LNCAP (cell line): ENCODE data around the gene WIPF3.

Experiments
- TF ChIP-seq, protein P1 (sequence below): fragments of 450-650 bp; IDR thresholded peaks from 2 replicates; pipeline ENCODE4 v1.5.1; 2017; ENCODE audit warnings: mild to moderate bottlenecking

WIPF3 gene

DNA sequence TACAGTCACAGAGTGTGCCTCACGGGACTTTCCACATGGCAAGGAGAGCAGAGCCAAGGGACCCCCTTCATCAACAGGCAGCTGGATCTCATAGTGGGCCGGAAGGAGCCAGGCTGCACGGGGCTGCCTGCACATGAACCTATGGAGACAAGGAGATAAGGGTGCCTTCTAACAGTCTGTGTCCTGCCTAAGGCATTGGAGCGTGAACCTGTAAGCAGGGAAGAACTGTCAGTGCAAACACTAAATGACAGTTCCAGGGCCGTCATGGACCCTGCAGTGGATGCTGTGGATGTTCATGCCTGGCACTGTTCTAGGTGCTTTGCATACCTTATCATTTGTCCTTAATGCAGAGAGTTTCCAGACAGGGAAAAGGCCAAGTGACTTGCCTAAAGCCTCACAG, 85.9 kb downstream of the WIPF3 start:
- TF ChIP-seq, protein P1, sequence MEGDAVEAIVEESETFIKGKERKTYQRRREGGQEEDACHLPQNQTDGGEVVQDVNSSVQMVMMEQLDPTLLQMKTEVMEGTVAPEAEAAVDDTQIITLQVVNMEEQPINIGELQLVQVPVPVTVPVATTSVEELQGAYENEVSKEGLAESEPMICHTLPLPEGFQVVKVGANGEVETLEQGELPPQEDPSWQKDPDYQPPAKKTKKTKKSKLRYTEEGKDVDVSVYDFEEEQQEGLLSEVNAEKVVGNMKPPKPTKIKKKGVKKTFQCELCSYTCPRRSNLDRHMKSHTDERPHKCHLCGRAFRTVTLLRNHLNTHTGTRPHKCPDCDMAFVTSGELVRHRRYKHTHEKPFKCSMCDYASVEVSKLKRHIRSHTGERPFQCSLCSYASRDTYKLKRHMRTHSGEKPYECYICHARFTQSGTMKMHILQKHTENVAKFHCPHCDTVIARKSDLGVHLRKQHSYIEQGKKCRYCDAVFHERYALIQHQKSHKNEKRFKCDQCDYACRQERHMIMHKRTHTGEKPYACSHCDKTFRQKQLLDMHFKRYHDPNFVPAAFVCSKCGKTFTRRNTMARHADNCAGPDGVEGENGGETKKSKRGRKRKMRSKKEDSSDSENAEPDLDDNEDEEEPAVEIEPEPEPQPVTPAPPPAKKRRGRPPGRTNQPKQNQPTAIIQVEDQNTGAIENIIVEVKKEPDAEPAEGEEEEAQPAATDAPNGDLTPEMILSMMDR = no peak

DNA sequence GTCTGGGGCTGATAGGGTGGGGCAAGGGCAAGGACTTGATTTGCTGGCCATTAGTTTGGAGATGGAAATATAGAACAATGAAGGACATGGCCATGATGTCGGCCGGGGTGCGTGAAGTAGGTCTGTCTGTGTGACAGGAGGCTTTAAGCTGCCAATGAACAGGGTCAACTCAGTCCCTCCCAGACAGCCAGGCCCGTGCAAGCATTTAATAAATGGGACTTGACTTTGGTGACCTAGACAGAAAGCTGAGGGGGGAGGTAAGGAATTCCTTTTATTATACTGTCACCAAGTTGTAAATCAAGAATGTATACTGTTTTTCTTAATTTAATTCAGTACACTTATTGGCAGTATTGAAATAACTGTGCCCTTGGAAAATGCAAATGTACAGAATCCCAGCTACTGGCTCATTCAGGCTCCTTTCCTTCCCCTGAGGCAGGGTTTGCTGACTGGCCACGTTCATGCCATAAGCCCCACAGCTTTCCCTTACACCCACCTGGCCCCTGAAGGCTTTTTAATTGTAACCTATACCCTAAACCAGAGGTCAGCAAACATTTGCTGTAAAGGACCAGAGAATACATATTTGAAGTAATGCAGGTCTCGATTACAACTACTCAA, 87.2 kb downstream of the WIPF3 start:
- TF ChIP-seq, protein P1 = no peak

DNA sequence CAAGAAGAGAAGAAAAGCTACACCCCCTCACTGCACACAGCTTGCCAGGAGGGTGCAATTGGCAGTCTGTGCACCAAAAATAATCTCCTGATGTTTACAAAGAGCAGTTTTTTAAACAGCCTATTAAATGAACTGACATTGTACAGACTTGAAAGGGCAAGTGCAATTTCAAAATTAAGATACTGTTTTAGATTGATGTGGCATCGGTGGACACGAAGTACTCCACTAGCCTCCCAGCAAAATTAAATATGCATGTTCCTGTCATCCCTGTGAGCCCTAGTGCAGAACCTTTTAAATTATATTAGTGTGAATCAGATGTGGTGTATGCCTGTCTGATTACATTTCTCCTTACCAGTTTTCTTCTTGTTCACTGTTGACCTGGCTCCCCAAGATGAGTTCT, 87.9 kb downstream of the WIPF3 start:
- TF ChIP-seq, protein P1 = no peak

DNA sequence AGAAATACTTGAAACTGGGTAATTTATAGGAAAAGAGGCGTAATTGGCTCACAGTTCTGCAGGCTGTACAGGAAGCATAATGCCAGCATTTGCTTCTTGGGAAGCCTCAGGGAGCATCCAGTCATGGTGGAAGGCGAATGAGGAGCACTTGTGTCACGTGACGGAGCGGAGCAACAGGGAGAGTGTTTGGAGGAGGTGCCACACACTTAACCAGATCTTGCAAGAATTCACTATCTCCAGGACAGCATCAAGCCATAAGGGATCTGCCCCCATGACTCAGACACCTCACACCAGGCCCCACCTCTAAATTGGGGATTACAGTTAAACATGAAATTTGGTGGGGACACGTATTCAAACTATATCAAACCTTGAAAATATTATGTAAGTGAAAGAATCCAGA, 89.3 kb downstream of the WIPF3 start:
- TF ChIP-seq, protein P1 = no peak

DNA sequence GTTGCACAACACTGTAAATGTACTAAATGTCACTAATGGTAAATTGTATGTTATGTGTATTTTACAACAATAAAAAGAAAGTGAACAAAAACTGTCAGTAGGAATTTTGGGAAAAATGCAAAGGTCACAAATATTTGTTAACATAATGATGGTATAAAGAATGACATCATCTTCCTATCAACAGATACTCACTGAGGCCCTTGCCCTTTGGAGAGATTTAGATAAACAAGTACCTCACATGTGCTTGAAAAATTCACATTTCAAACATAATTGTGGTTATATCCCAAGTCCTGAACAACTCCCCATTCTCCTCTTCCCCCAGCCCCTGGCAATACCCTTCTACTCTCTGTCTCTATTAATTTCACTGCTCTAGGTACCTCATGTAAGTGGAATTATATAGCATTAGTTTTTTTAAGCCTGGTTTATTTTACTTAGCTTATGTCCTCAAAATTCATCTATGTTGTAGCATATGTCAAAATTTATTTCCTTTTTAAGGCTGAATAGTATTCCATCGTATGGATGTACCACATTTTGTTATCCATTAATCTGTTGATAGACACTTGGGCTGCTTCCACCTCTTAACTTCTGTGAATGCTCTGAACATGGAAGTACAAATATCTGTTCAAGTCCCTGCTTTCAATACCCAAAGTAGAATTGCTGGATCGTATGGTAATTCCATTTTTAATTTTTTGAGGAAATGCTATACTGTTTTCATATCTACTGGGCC, 90.5 kb downstream of the WIPF3 start:
- TF ChIP-seq, protein P1 = no peak

DNA sequence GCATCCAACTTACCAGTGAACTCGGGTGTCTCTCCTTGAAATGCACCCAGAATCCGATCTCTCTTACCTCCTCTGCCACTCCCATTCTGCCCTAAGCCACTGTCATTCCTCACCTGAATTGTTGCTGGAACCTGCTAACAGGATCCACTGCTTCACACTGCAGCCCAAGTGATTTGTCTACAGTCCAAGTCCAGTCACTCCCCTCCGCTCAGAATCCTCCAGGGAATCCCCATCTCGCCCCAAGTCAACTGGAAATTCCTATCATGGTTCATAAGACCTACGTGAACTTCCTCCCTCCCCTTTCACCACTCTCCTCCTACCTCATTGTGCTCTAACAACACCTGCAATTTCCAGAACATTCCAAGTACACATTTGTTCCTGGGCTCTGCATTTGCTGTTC, 92.0 kb downstream of the WIPF3 start:
- TF ChIP-seq, protein P1 = no peak

DNA sequence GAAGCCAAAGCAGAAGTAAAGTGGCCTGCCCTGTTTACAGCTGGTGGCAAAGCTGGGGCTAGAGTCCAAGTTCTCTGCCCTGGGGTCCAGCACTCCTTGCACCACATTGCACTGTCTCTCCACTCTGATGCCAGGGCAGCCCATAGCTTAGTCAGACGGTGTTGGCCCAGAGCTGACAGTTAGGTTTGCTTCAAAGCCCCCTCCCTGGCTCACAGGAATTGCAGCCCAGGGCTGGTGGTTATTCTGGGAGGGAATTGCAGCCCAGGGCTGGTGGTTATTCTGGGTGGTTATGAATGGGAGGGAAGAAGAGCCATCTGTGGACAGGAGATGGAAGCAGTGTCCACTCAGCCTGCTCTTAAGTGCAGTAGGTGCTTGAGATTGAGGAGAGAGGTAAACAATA, 94.4 kb downstream of the WIPF3 start:
- TF ChIP-seq, protein P1 = no peak
